H1 (cell line): Measurements from ENCODE around the gene H6PD.

Source experiments
- CREB1 ChIP-seq: IDR thresholded peaks from 2 replicates; pipeline ENCODE4 v1.6.1; 2012; ENCODE audit warnings: inconsistent platforms
- CTCF ChIP-seq, 3 experiments: IDR thresholded peaks; 1 replicate in 2 of 3; 2 replicates in 1 of 3; pipeline versions ENCODE4 v1.5.1 to v1.6.1; 2011; ENCODE audit warnings: low read length in 3 of 3, mild to moderate bottlenecking in 3 of 3, inconsistent platforms in 2 of 3, low read depth in 1 of 3, moderate library complexity in 1 of 3; ENCODE audit not compliant: insufficient read depth in 1 of 3; ENCODE audit errors: control extremely low read depth in 1 of 3
- E2F6 ChIP-seq: IDR thresholded peaks from 2 replicates; pipeline ENCODE4 v1.6.1; 2012; ENCODE audit warnings: inconsistent platforms
- KDM5A ChIP-seq: fragments of 200-600 bp; IDR thresholded peaks from 2 replicates; pipeline ENCODE4 v1.7.1; 2012; ENCODE audit warnings: mild to moderate bottlenecking, low read length, inconsistent platforms, mixed read lengths
- POLR2A ChIP-seq, 2 experiments: IDR thresholded peaks; 1 replicate in 1 of 2; 2 replicates in 1 of 2; pipeline ENCODE4 v1.6.1; 2011; ENCODE audit warnings: low read depth in 2 of 2, low read length in 2 of 2, mild to moderate bottlenecking in 2 of 2; ENCODE audit errors: control extremely low read depth in 1 of 2
- RBBP5 ChIP-seq: IDR thresholded peaks from 2 replicates; pipeline ENCODE4 v1.7.1; 2012; ENCODE audit warnings: low read depth, mild to moderate bottlenecking, inconsistent platforms, low read length, moderate library complexity, borderline replicate concordance
- TAF1 ChIP-seq: IDR thresholded peaks from 2 replicates; pipeline ENCODE4 v1.6.1; 2011; ENCODE audit warnings: mild to moderate bottlenecking, low read depth, low read length

- TF ChIP-seq CTCF (IDR thresholded peaks at IDR 0.05; ENCODE audit: control extremely low read depth in 1 of 3, insufficient read depth in 1 of 3, low read depth in 1 of 3, low read length in 3 of 3): no peak
- TF ChIP-seq E2F6: no peak
- TF ChIP-seq KDM5A: no peak
- no peak for TF ChIP-seq TAF1
- no peak for TF ChIP-seq RBBP5
- TF ChIP-seq POLR2A (IDR thresholded peaks at IDR 0.05; ENCODE audit: control extremely low read depth in 1 of 2, low read depth in 2 of 2, low read length in 2 of 2): no peak
- TF ChIP-seq CREB1: no peak
Measured at GRCh38 chr1:9305216-9305615, 70.6 kb downstream of the H6PD start.
